B cell (primary cell): ENCODE results near the gene ACAD11.

Experiments used
- CTCF ChIP-seq: fragments of 200-600 bp; IDR thresholded peaks from one replicate; pipeline ENCODE4 v1.8.0; 2022; ENCODE audit warnings: antibody characterized with exemption, mild to moderate bottlenecking
- EZH2 ChIP-seq: IDR thresholded peaks from 2 replicates; pipeline ENCODE4 v1.6.1; 2012; ENCODE audit warnings: borderline replicate concordance, low read depth, mild to moderate bottlenecking, moderate library complexity, low read length; ENCODE audit not compliant: insufficient read depth, poor library complexity, severe bottlenecking

GRCh38 chr3:132654190-132654589 is 5.4 kb downstream of the ACAD11 start:
- TF ChIP-seq CTCF (no peak), EZH2 (no peak)
